IPS DF 19.7 (cell line): ENCODE measurements around the gene PRC1.
A peak's percentile ranks its signal among the peaks of the same experiment; 100 is the strongest.
"Not testable (repeated sequence)": the region's sequence is repeated elsewhere in the genome, so short reads cannot be mapped to it uniquely, and the experiment has no call there.

Source experiments
- DNase-seq: peaks from one replicate; pipeline ENCODE4 v3.0.0-alpha.2; 2013; ENCODE audit warnings: low read depth, low spot score

Gene PRC1, protein sequence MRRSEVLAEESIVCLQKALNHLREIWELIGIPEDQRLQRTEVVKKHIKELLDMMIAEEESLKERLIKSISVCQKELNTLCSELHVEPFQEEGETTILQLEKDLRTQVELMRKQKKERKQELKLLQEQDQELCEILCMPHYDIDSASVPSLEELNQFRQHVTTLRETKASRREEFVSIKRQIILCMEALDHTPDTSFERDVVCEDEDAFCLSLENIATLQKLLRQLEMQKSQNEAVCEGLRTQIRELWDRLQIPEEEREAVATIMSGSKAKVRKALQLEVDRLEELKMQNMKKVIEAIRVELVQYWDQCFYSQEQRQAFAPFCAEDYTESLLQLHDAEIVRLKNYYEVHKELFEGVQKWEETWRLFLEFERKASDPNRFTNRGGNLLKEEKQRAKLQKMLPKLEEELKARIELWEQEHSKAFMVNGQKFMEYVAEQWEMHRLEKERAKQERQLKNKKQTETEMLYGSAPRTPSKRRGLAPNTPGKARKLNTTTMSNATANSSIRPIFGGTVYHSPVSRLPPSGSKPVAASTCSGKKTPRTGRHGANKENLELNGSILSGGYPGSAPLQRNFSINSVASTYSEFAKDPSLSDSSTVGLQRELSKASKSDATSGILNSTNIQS

DNA sequence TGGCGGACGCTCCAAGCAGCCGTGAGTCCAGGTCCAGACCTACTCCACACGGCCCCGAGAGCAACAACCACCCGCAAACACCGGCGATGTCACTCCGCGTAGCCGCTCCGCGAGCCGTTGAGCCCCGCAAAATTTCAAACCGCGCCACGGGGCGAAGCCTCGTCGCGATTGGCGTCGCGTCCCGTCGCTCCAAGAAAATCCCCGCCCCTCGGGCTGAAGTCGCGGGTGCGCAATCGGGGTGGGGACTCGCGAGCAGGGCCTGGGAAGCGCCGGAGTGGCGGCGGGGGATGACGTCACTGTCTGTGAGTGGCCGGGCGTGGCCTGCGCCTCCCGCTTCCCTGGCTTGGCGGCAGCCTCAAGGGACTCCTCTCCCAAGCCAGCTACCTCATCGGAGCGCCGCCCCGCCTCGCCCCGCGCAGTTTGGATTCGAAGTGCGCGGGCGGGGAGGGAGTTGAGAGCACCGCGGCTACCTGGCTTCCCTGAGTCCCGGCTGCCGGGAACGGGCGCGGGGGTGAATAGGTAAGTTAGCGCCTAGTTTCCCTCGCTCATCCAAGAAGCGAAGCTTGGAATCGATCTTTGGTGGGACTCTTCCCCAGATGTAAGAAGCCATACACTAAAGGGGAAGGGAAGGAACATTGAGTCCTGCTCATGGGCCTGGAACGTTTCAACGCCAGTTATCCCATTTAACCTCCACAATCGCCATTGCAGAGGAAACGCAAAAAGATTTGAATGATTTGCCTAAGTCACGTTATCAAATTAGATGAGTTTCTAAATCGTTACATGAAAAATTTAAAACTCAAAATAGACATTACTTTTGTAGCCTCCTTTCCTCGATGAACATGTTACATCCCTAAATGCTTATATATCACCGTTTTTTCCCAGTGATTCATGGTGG, at the start of gene PRC1:
Gene PRC1 (minus strand): TSS at position 119 of the 895 bp plus-strand sequence. CDS start 118 bp downstream, at position 1.
- peak; percentile 81 for DNase-seq

DNA sequence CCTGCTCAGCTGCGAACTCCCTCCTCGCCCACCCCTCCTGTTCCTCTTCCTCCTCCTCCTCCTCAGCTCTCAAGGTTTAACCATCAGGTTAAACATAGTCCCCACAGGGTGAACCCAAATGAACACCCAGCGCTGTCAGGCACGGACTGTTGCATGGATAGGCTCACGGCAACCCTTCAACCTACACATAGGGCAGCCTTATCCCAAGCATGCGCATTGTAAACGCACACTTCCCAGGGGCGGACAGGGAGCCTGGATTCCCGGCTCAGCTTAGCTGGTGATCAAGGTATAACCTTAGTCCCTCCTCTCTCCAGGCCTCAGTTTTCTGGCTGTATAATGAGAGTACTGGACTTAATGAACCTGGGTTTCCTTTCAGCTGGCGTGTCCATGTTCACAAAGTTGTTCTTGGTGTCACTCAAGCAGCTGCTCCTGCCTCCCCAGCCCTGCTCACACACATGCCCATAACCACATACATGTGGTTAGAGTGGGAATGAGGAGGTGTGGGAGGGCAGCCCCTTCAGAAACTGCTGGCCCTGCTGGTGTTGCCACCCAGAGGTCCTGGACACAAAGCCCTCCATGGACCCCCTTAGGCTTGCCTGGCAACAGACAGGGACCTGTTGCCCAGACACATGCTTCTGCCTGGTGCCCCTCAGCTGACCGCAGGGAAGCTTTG, 49.0 kb upstream of the PRC1 start:
- DNase-seq: no peak

- no peak for DNase-seq
Measured at GRCh38 chr15:91040856-91041255, 46.5 kb upstream of the PRC1 start.

DNA sequence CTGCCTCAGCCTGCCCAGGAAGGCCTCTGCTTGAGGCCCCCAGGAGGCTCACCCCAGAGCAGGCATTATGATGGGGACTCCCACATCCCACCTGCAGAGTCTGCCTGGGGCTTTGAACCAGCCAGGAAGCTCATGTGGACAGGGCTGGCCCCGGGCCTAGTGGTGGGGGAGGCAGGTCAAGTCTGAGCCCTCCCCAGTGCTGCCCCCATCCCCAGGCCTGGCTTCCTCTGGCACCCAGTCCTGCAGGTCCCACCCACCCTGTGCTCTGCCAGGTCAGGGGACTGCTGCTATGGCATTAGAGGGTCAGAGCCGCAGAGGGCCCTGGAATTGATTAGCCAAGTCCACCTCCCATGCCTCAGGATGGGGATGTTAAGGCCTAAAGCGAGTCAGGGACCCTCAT, 45.7 kb upstream of the PRC1 start:
- DNase-seq: no peak

DNA sequence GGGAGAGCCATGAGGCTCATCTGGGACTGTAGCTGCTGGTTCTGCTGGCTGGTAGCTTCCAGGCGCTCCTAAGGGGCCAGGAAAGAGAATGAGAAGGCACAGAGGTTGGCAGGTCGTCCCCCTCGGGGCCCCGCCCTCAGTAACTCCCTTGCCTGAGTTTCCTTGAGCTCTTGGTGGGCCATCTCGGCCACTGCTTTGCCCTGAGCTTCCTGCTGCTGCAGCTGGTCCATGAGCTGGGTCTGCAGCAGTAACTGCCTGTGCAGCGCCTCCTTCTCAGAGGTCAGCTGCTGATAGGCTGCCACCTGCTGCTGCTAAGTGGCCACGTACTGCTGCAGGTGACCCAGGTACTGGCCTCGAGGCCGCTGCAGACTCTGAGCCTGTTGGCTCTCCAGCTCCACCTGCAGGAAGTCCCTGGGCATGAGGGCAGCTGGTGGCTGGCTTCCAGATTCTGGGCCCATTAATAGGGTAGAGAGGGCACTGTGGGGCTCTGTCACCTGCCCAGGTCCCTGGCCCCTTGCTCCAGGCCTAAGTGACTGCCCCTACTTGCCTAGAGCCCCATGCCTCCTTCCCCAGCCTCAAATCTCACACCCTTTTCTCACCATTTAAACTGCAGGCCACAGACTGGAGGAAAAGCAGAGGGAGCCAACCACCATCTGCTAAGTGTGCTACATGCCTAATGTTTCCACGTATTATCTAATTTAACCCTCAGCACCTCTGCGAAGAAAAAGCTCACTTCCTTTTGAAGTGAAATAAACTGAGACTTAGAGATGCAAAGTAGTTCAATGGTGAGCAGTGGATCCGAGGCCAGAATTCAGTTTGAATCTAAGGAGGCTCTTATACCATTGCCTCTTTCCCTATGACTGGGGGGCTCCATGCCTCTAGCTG, 38.8 kb upstream of the PRC1 start:
- DNase-seq: peak; percentile 83

GRCh38 chr15:91031796-91032195, 37.5 kb upstream of the PRC1 start:
- DNase-seq: no peak

DNA sequence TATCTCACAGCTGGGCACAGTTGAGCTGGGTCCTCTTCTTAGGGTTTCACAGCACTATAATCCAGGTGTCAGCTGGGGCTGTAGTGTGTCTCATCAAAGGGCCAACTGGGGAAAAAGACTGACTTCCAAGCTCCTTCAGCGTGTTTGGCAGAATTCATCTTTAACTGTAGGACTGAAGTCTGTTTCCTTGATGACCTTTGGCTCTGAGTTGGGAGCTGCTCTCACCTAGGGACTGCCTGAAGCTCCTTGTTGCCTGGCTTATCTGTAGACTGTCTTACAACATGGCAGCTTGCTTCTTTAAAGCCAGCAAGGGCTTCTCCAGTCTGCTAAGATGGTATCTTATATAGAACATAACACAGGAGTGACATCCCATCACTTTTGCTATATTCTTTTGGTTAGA, 33.3 kb upstream of the PRC1 start:
- no peak for DNase-seq

GRCh38 chr15:91023720-91024119, 29.4 kb upstream of the PRC1 start:
- DNase-seq: no peak

GRCh38 chr15:91022832-91023129, 28.4 kb upstream of the PRC1 start:
- no peak for DNase-seq

DNA sequence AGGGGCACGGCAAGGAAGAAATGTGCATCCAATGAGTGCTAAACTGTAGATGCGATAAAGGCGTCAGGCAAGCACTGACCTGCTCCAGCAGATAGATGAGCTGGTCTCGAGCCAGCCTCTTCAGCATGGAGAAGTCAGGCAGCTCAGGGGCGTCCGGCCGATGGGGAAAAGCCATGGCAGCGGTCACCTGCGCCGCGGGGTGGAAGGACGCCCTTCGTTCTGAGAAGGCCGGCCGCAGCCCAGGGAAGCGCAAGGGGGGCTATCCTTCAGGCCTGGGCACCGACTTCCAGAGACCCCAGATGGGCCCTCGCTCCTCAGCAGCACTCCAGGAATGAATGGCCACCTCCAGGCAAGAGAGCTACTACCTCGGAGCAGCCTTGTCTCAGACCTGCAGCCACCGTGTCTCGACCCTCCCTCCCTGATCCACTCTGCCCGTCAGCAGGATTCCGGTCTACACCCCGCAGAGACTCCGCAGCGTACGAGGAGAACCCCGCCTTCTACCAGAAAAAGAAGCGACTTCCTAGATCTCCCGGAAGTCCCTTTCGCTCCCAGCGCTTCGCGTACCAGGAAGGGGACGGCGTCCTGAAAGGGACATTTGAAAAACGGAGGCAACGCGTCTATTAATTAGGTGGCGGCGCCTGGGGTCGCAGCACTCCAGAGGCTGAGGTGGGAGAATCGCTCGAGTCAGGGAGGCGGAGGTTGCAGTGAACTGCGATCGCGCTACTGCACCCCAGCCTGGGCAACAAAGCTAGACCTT, 27.9 kb upstream of the PRC1 start, which contains the start of gene VPS33B:
Gene VPS33B (minus strand): TSS at position 520 of the 757 bp plus-strand sequence. CDS start 345 bp downstream, at position 175.
- peak; percentile 89 for DNase-seq

GRCh38 chr15:91021516-91022074, 27.3 kb upstream of the PRC1 start:
- DNase-seq: no peak

- DNase-seq: no peak
Measured at GRCh38 chr15:91018158-91018557, 23.8 kb upstream of the PRC1 start.

GRCh38 chr15:91017716-91018115, 23.4 kb upstream of the PRC1 start:
- DNase-seq: no peak

DNA sequence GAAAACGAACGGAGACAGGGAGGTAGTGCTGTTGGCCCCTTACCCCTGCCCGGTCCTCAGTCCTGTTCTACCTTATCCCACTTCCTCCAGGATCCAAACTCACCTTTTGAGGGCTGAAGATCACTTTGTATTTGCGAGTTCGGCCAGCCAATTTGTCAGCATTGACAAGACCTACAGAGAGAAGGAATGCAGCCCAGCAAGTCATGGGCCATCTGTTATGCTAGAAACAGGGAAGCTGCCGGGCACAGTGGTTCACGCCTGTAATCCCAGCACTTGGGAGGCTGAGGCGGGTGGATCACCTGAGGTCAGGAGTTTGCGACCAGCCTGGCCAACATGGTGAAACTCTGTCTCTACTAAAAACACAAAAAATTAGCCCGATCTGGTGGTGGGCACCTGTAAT, 19.4 kb upstream of the PRC1 start:
- not testable (repeated sequence) for DNase-seq

GRCh38 chr15:91007266-91007665, 12.9 kb upstream of the PRC1 start:
- no peak for DNase-seq

- DNase-seq: no peak
Measured at GRCh38 chr15:91001209-91001608, 6.9 kb upstream of the PRC1 start.

- no peak for DNase-seq
Measured at GRCh38 chr15:90998737-90999136, 4.4 kb upstream of the PRC1 start.

- no peak for DNase-seq
Measured at GRCh38 chr15:90994059-90994416, 297 bp downstream of the PRC1 start.

- no peak for DNase-seq
Measured at GRCh38 chr15:90991587-90992285, 2.6 kb downstream of the PRC1 start.
